DND-41 (cell line): Measurements from ENCODE around the gene CRYL1.

Experiments
- ATAC-seq: fragments of 200-7000 bp; cut with Tn5 transposase; 3 replicates; pipeline ENCODE4 v1.9.1; 2021; ENCODE audit warnings: low read depth; ENCODE audit not compliant: insufficient read depth
- DNase-seq: peaks from one replicate; pipeline ENCODE4 v3.0.0-alpha.2; 2020
- H2AFZ ChIP-seq: 2 replicates; pipeline ENCODE4 v1.6.0; 2012; ENCODE audit warnings: low read depth, low read length
- H3K27ac ChIP-seq: 2 replicates; pipeline ENCODE4 v1.5.1; 2012; ENCODE audit warnings: low read length, inconsistent platforms
- H3K27me3 ChIP-seq: fragments of 200-600 bp; sonication (generic); 2 replicates; pipeline ENCODE4 v1.6.0; 2012; ENCODE audit warnings: low read length, mild to moderate bottlenecking, inconsistent platforms; ENCODE audit not compliant: insufficient read depth, poor library complexity
- H3K36me3 ChIP-seq: 2 replicates; pipeline ENCODE4 v1.5.1; 2012; ENCODE audit warnings: low read length, inconsistent platforms; ENCODE audit not compliant: insufficient read depth
- H3K4me1 ChIP-seq: 2 replicates; pipeline ENCODE4 v1.5.1; 2012; ENCODE audit warnings: mild to moderate bottlenecking, low read length; ENCODE audit not compliant: insufficient read depth
- H3K4me2 ChIP-seq: 2 replicates; pipeline ENCODE4 v1.6.0; 2012; ENCODE audit warnings: mild to moderate bottlenecking, moderate library complexity, low read length, inconsistent platforms; ENCODE audit not compliant: insufficient read depth
- H3K4me3 ChIP-seq, 2 experiments: fragments of 200-600 bp in 1 of 2; shearing (Covaris generic) in 1 of 2; 2 replicates each; pipeline ENCODE4 v1.5.1; 2012 to 2016; ENCODE audit warnings: inconsistent platforms in 2 of 2, low read length in 2 of 2, mild to moderate bottlenecking in 2 of 2, low read depth in 1 of 2, moderate library complexity in 1 of 2
- H3K79me2 ChIP-seq: 2 replicates; pipeline ENCODE4 v1.6.0; 2012; ENCODE audit warnings: low read length, inconsistent platforms; ENCODE audit not compliant: insufficient read depth
- H3K9ac ChIP-seq: 2 replicates; pipeline ENCODE4 v1.6.0; 2012; ENCODE audit warnings: low read depth, mild to moderate bottlenecking, inconsistent platforms, low read length, moderate library complexity
- H3K9me3 ChIP-seq: 2 replicates; pipeline ENCODE4 v1.5.1; 2012; ENCODE audit warnings: low read length, moderate library complexity, mild to moderate bottlenecking, inconsistent platforms; ENCODE audit not compliant: insufficient read depth, severe bottlenecking
- H4K20me1 ChIP-seq: 2 replicates; pipeline ENCODE4 v1.6.0; 2012; ENCODE audit warnings: low read length; ENCODE audit not compliant: insufficient read depth
- EZH2 ChIP-seq: IDR thresholded peaks from 3 replicates; pipeline ENCODE4 v1.6.1; 2012; ENCODE audit warnings: borderline replicate concordance, low read depth, mild to moderate bottlenecking, moderate library complexity, low read length, inconsistent platforms; ENCODE audit not compliant: severe bottlenecking
- TF ChIP-seq, protein P1 (sequence below): IDR thresholded peaks from 2 replicates; pipeline ENCODE4 v1.5.1; 2012; ENCODE audit warnings: borderline replicate concordance, low read length, moderate library complexity, mild to moderate bottlenecking; ENCODE audit not compliant: poor library complexity, severe bottlenecking; ENCODE audit errors: extremely low read depth

CRYL1 gene

DNA sequence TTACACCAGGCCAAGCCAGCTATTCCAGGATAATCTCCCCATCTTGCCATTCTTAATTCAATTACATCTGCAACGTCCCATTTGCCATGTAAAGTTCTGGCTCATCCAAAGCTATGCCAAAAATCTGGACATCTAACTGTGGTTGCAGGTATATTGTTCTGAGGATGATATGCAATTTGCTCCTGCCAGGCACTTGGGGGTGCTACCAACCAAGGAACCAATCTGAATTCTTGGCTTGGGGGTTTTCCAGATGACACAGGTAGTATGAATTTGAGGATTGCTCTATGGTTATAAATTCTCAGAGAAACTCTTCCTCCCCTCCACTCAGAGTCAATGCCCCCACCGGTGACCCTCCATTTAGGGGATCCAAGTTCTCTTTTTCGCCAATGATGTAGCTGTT lies 33.0 kb downstream of the CRYL1 start:
- peak; percentile 39 for DNase-seq
- Histone ChIP-seq H3K9ac (no peak overlapping the region), H3K9me3 (no peaks in the 10 kb centered on the region), H3K4me2 (no peak overlapping the region), H3K79me2 (no peaks in the 10 kb centered on the region), H3K4me3 (no peak overlapping the region), H3K27ac (no peak overlapping the region), H3K36me3 (no peaks in the 10 kb centered on the region), H2AFZ (no peak overlapping the region), H4K20me1 (0 out of 2 replicates have a peak, but pooled peaks cover 3% of the 10 kb centered on the region), H3K4me1 (peaks cover 6% of the 10 kb centered on the region; the same call in 1 of the 2 replicates), H3K27me3 (no peaks in the 10 kb centered on the region)
- no peak for TF ChIP-seq EZH2
- TF ChIP-seq, protein P1, sequence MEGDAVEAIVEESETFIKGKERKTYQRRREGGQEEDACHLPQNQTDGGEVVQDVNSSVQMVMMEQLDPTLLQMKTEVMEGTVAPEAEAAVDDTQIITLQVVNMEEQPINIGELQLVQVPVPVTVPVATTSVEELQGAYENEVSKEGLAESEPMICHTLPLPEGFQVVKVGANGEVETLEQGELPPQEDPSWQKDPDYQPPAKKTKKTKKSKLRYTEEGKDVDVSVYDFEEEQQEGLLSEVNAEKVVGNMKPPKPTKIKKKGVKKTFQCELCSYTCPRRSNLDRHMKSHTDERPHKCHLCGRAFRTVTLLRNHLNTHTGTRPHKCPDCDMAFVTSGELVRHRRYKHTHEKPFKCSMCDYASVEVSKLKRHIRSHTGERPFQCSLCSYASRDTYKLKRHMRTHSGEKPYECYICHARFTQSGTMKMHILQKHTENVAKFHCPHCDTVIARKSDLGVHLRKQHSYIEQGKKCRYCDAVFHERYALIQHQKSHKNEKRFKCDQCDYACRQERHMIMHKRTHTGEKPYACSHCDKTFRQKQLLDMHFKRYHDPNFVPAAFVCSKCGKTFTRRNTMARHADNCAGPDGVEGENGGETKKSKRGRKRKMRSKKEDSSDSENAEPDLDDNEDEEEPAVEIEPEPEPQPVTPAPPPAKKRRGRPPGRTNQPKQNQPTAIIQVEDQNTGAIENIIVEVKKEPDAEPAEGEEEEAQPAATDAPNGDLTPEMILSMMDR = peak; percentile 77
- ATAC-seq = no peak

DNA sequence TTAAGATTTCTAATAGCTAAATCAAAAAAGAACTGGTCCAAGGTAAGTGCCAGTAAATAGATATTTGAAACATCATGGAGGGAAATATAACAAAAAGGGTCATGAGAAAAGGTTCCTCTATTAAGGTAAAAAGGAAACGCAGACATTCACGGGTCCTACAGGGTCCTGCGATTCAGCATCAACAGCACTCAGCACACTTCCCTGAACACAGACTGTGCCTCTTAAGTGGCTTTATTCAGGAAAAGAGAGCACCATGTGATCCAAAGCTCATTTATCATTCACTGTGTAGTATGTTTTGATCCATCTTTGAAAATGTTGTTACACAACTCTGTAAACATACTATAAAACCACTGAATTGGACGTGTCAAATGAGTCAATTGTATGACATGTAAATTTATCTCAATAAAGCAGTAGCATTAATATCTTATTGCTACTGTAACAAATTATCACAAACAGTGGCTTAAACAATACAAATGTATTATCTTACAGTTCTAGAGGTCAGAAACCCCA lies 33.7 kb downstream of the CRYL1 start:
- DNase-seq = no peak
- no peak for ATAC-seq
- no peak overlapping the region for H3K4me3 ChIP-seq
- H3K4me1 ChIP-seq = peaks cover 8% of the 10 kb centered on the region
- H3K36me3 ChIP-seq = no peaks in the 10 kb centered on the region
- 0 out of 2 replicates have a peak, but pooled peaks cover 3% of the 10 kb centered on the region for H4K20me1 ChIP-seq
- H3K9me3 ChIP-seq = no peaks in the 10 kb centered on the region
- H3K27me3 ChIP-seq = no peaks in the 10 kb centered on the region
- no peak overlapping the region for H3K27ac ChIP-seq
- H3K9ac ChIP-seq = no peak overlapping the region
- H3K4me2 ChIP-seq = no peak overlapping the region
- TF ChIP-seq, protein P1 = no peak
- no peak for TF ChIP-seq EZH2
- no peak overlapping the region for H2AFZ ChIP-seq
- no peaks in the 10 kb centered on the region for H3K79me2 ChIP-seq

DNA sequence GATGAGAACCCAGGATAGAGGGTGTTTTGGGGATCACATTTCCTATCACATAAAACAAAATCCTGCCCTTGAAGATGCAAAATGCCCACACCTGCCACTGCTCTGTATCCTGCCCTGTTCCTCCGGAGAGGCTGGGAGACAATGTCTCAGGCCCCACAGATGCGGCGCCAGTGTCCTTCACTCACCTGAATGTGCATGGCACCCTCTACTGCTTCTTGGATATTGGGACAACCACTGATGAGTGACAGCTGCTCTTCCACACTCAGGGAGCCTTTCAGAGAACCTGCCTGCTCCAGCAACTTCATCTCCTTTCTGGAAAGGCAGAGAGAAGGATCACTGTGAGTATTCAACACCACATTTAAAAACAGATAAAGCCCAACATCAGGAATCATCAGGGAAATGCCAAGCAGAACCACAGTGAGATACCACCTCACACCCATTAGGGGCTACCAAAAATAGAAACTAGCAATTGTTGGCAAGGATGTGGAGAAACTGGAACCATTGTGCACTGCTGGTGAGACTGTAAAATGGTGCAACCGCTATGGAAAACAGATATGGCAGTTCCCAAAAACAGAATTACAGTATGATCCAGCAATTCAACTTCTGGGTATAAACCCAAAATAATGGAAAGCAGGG lies 36.4 kb downstream of the CRYL1 start:
- Histone ChIP-seq H3K79me2 (no peaks in the 10 kb centered on the region), H3K4me2 (no peak overlapping the region)

More for the DNA sequence above, 36.4 kb downstream of the CRYL1 start:
- H3K27me3 ChIP-seq = no peaks in the 10 kb centered on the region
- peaks cover 8% of the 10 kb centered on the region for H3K4me1 ChIP-seq
- H3K36me3 ChIP-seq = no peaks in the 10 kb centered on the region
- H3K9me3 ChIP-seq = no peaks in the 10 kb centered on the region
- H3K4me3 ChIP-seq = no peak overlapping the region
- ATAC-seq = no peak
- H4K20me1 ChIP-seq = no peaks in the 10 kb centered on the region
- H3K9ac ChIP-seq = no peak overlapping the region
- TF ChIP-seq, protein P1 = no peak
- no peak for DNase-seq
- no peak overlapping the region for H2AFZ ChIP-seq
- no peak overlapping the region for H3K27ac ChIP-seq
